Loucy (cell line): Measurements from ENCODE around the gene GPM6B.

Experiments
- EZH2phosphoT487 ChIP-seq: fragments of 200-600 bp; IDR thresholded peaks from 2 replicates; pipeline ENCODE4 v1.6.1; 2018; ENCODE audit warnings: antibody characterized with exemption, mild to moderate bottlenecking, moderate library complexity, borderline replicate concordance
- TF ChIP-seq, protein P1 (sequence below): fragments of 200-600 bp; sonication (generic); conservative IDR thresholded peaks from 2 replicates; pipeline ENCODE4 v1.5.1; 2014; ENCODE audit warnings: mild to moderate bottlenecking, antibody characterized with exemption, low read length

GRCh38 chrX:13764765-13765164, 52.1 kb downstream of the GPM6B start:
- TF ChIP-seq, protein P1, sequence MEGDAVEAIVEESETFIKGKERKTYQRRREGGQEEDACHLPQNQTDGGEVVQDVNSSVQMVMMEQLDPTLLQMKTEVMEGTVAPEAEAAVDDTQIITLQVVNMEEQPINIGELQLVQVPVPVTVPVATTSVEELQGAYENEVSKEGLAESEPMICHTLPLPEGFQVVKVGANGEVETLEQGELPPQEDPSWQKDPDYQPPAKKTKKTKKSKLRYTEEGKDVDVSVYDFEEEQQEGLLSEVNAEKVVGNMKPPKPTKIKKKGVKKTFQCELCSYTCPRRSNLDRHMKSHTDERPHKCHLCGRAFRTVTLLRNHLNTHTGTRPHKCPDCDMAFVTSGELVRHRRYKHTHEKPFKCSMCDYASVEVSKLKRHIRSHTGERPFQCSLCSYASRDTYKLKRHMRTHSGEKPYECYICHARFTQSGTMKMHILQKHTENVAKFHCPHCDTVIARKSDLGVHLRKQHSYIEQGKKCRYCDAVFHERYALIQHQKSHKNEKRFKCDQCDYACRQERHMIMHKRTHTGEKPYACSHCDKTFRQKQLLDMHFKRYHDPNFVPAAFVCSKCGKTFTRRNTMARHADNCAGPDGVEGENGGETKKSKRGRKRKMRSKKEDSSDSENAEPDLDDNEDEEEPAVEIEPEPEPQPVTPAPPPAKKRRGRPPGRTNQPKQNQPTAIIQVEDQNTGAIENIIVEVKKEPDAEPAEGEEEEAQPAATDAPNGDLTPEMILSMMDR = 0 out of 2 replicates have a peak, but pooled peaks have one; percentile 22
- TF ChIP-seq EZH2phosphoT487 = no peak
